K562 (cell line): ENCODE results near the gene OR2V1.
"Not testable (repeated sequence)": the region's sequence is repeated elsewhere in the genome, so short reads cannot be mapped to it uniquely, and the experiment has no call there.

Source experiments
- CTCF ChIP-seq, 3 experiments: IDR thresholded peaks in 2 of 3; conservative IDR thresholded peaks in 1 of 3; 2 replicates each; pipeline ENCODE4 v1.5.1; 2011 to 2012; ENCODE audit warnings: low read length in 3 of 3, mild to moderate bottlenecking in 3 of 3, control low read depth in 2 of 3, improper control_type of control experiment in 1 of 3, inconsistent platforms in 1 of 3, low read depth in 1 of 3, mixed read lengths in 1 of 3, moderate library complexity in 1 of 3; ENCODE audit not compliant: insufficient read depth in 2 of 3
- IRF2 ChIP-seq: sonication (generic); formaldehyde crosslinking; IDR thresholded peaks from 2 replicates; pipeline ENCODE4 v1.8.1; 2022; ENCODE audit warnings: mild to moderate bottlenecking, missing genetic modification reagents
- NFYB ChIP-seq: IDR thresholded peaks from 2 replicates; pipeline ENCODE4 v1.6.1; 2011; ENCODE audit warnings: mild to moderate bottlenecking, moderate library complexity; ENCODE audit not compliant: insufficient read length; ENCODE audit errors: extremely low read depth
- TAF15 ChIP-seq: fragments of 200-400 bp; formaldehyde crosslinking; IDR thresholded peaks from 2 replicates; pipeline ENCODE4 v1.6.1; 2017; ENCODE audit warnings: mild to moderate bottlenecking, low read depth, low read length, moderate library complexity
- TGIF2 ChIP-seq: sonication (generic); formaldehyde crosslinking; IDR thresholded peaks from 2 replicates; pipeline ENCODE4 v1.8.1; 2022; ENCODE audit warnings: mild to moderate bottlenecking, missing genetic modification reagents, moderate library complexity
- TSC22D4 ChIP-seq: fragments of 450-650 bp; IDR thresholded peaks from 2 replicates; pipeline ENCODE4 v1.6.1; 2016; ENCODE audit warnings: missing genetic modification characterization, missing biosample characterization, control low read depth

GRCh38 chr5:181097383-181097753 lies 33.6 kb downstream of the OR2V1 start:
- TF ChIP-seq NFYB; TGIF2; CTCF (IDR thresholded peaks at IDR 0.05 in 2 of 3, conservative IDR thresholded peaks at IDR 0.05 in 1 of 3; ENCODE audit: insufficient read depth in 2 of 3, low read depth in 1 of 3, low read length in 3 of 3); TSC22D4; TAF15; IRF2: not testable (repeated sequence)
